Activated T-cell treated with anti-CD3 and anti-CD28 coated beads, Interleukin-2, amount 50 U/mL, for 72 hours (primary cell): ENCODE results near the gene GPSM1. TPM values are rescaled to one million over a fixed set of nuclear protein-coding genes. Genes with fewer than 3 reads are reported as not detected.
"Not testable (repeated sequence)": the region's sequence is repeated elsewhere in the genome, so short reads cannot be mapped to it uniquely, and the experiment has no call there.

Experiments used
- ATAC-seq, 2 donors: fragments of 150-1000 bp; cut with Tn5 transposase; replicated peaks in 1 of 2; 2 replicates each; pipeline ENCODE4 v1.10.0; 2021; ENCODE audit warnings: moderate library complexity in 2 of 2, mild to moderate bottlenecking in 1 of 2
- DNase-seq, 2 donors: peaks; one replicate each; pipeline ENCODE4 v3.0.0; 2021 to 2022; ENCODE audit warnings: mixed read lengths in 1 of 2
- H3K27ac Mint-ChIP-seq: one replicate; pipeline ENCODE4 v1.8.0; 2022; ENCODE audit warnings: mild to moderate bottlenecking, moderate library complexity, mixed read lengths
- H3K27me3 Mint-ChIP-seq: one replicate; pipeline ENCODE4 v1.8.0; 2022; ENCODE audit warnings: low read depth, mixed read lengths
- H3K36me3 Mint-ChIP-seq, 2 donors: one replicate each; pipeline ENCODE4 v1.8.0; 2022; ENCODE audit warnings: mixed read lengths in 2 of 2, mild to moderate bottlenecking in 1 of 2; ENCODE audit not compliant: insufficient read depth in 2 of 2
- H3K4me1 Mint-ChIP-seq: one replicate; pipeline ENCODE4 v1.8.0; 2022; ENCODE audit warnings: low read depth, mixed read lengths
- H3K4me3 Mint-ChIP-seq, 2 donors: one replicate each; pipeline ENCODE4 v1.8.0; 2022; ENCODE audit warnings: mild to moderate bottlenecking in 2 of 2, mixed read lengths in 2 of 2, moderate library complexity in 2 of 2
- H3K9me3 Mint-ChIP-seq, 2 donors: one replicate each; pipeline ENCODE4 v1.8.0; 2022; ENCODE audit warnings: mixed read lengths in 2 of 2
- total RNA-seq, 2 donors: library from RNA; stranded (reverse); gene quantifications; one replicate each; pipeline ENCODE4 v1.2.3, GENCODE V29; 2022

GPSM1 gene
- total RNA-seq, 2 donors from 2014 or later: 11.6 to 12.3 TPM

- Mint-ChIP-seq H3K27me3 (no peaks in the 10 kb centered on the region), H3K9me3 (peaks cover 7 to 14% of the 10 kb centered on the region in 2 donors), H3K27ac (no peak overlapping the region), H3K36me3 (peaks cover 9 to 10% of the 10 kb centered on the region in 2 donors), H3K4me3 (no peak overlapping the region), H3K4me1 (no peaks in the 10 kb centered on the region)
- peak; percentile 83 to 89 for ATAC-seq
- DNase-seq: peak; percentile 57 to 61
Measured at GRCh38 chr9:136312436-136312835, 14.9 kb upstream of the GPSM1 start.

GRCh38 chr9:136313111-136314055 lies 14.0 kb upstream of the GPSM1 start:
- no peak overlapping the region for H3K4me3 Mint-ChIP-seq
- peaks cover 7 to 14% of the 10 kb centered on the region in 2 donors for H3K9me3 Mint-ChIP-seq
- no peak for ATAC-seq
- no peak overlapping the region for H3K27ac Mint-ChIP-seq
- no peaks in the 10 kb centered on the region for H3K4me1 Mint-ChIP-seq
- no peak for DNase-seq
- H3K36me3 Mint-ChIP-seq: peaks cover 9 to 10% of the 10 kb centered on the region in 2 donors
- H3K27me3 Mint-ChIP-seq: no peaks in the 10 kb centered on the region

GRCh38 chr9:136314056-136314416 lies 13.3 kb upstream of the GPSM1 start:
- H3K4me3 Mint-ChIP-seq: no peak overlapping the region
- no peaks in the 10 kb centered on the region for H3K4me1 Mint-ChIP-seq
- ATAC-seq (no peak), DNase-seq (no peak)
- H3K9me3 Mint-ChIP-seq: peaks cover 7 to 14% of the 10 kb centered on the region in 2 donors
- H3K36me3 Mint-ChIP-seq: peaks cover 9 to 10% of the 10 kb centered on the region in 2 donors
- H3K27ac Mint-ChIP-seq: no peak overlapping the region
- no peaks in the 10 kb centered on the region for H3K27me3 Mint-ChIP-seq

DNA sequence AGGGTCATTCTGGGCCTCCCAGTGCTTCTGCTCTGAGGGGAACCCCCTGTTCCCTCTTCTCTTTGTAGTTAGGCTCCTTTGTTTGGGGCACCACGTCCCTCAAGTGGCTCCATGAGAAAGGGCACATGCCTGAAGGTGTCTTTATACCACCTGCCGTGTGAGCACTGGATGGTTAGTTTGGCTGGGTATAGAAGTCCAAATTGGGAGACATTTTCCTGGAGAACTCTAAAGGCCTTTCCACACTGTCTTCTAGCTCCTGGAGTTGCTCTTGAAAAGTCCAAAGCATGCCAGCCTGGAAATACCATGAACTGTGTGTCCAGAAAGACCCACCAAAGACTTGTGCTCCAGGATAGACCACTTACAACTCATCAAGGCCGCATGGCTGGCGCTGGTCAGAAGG lies 12.4 kb upstream of the GPSM1 start:
- Mint-ChIP-seq H3K27me3 (no peaks in the 10 kb centered on the region), H3K4me3 (no peak overlapping the region), H3K4me1 (no peaks in the 10 kb centered on the region), H3K27ac (no peak overlapping the region), H3K36me3 (peaks cover 9 to 10% of the 10 kb centered on the region in 2 donors), H3K9me3 (peaks cover 7 to 14% of the 10 kb centered on the region in 2 donors)
- DNase-seq (no peak), ATAC-seq (no peak)

DNA sequence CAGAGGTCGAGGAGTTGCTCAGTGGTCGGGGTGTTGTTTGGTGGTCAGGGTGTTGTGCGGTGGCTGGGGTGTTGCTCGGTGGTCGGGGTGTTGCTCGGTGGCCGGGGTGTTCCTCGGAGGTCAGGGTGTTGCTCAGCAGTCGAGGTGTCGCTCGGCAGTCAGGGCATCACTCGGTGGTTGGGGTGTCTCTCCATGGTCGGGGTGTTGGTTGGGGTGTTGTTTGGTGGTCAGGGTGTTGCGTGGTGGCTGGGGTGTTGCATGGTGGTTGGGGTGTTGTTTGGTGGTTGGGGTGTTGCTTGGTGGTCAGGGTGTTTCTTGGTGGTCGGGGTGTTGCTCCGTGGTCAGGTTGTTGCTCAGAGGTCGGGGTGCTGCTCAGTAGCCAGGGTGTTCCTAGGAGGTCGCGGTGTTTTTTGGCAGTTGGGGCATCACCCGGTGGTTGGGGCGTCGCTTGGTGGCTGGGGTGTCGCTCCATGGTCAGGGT lies 11.0 kb upstream of the GPSM1 start:
- no peaks in the 10 kb centered on the region for H3K4me1 Mint-ChIP-seq
- H3K27me3 Mint-ChIP-seq: no peaks in the 10 kb centered on the region
- H3K9me3 Mint-ChIP-seq: peaks cover 7 to 14% of the 10 kb centered on the region in 2 donors
- no peak for ATAC-seq
- no peak for DNase-seq
- peaks cover 9 to 10% of the 10 kb centered on the region in 2 donors for H3K36me3 Mint-ChIP-seq
- H3K4me3 Mint-ChIP-seq: no peak overlapping the region
- H3K27ac Mint-ChIP-seq: peak overlapping the region; percentile 10

DNA sequence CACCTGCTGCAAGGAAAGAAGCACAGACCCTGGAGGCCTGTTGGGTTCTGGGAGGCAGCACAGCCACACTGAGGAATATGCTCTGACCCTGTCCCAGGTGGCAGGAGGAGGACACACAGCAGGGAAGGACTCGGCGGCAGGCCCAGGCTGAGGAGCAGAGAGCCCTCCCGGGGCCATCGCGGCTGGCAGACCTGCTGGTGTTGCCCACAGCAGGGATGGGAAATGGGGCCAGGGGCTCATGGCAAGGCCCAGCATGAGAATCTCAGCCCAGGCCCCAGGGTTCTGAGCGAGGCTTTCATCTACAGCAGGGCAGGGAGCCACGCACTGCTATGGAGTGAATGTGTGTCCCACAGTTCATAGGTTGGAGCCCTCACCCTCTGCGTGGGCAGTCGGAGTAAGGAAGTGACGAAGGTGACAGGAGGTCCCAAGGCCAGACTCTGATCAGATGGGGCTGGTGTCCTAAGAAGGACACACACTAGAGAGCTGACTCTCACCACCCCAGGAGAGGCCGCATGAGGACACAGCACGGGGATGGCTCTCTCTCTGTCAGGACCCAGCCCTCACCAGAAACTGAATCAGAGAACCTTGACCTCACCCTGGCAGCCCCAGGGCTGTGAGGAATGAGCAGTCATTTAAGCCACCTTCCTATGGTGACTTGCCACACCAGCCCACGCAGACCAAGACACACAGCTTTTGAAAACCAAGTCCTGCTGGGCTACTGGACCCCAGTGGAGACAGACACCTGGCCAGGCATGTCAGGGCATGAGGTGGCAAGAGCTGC lies 10.3 kb upstream of the GPSM1 start:
- Mint-ChIP-seq H3K9me3 (peaks cover 7 to 14% of the 10 kb centered on the region in 2 donors), H3K4me1 (no peaks in the 10 kb centered on the region), H3K27me3 (no peaks in the 10 kb centered on the region), H3K36me3 (peaks cover 9 to 10% of the 10 kb centered on the region in 2 donors), H3K27ac (no peak overlapping the region), H3K4me3 (no peak overlapping the region)
- DNase-seq (no peak), ATAC-seq (no peak)

- DNase-seq (no peak), ATAC-seq (no peak)
- Mint-ChIP-seq H3K9me3 (peaks cover 7 to 14% of the 10 kb centered on the region in 2 donors), H3K36me3 (peaks cover 9 to 10% of the 10 kb centered on the region in 2 donors), H3K27me3 (no peaks in the 10 kb centered on the region), H3K4me3 (no peak overlapping the region), H3K27ac (no peak overlapping the region), H3K4me1 (no peaks in the 10 kb centered on the region)
Measured at GRCh38 chr9:136317695-136318094, 9.6 kb upstream of the GPSM1 start.

GRCh38 chr9:136318111-136318775 lies 9.1 kb upstream of the GPSM1 start:
- H3K27me3 Mint-ChIP-seq: no peaks in the 10 kb centered on the region
- peaks cover 9 to 10% of the 10 kb centered on the region in 2 donors for H3K36me3 Mint-ChIP-seq
- peaks cover 7 to 14% of the 10 kb centered on the region in 2 donors for H3K9me3 Mint-ChIP-seq
- no peak for DNase-seq
- no peak for ATAC-seq
- no peak overlapping the region for H3K4me3 Mint-ChIP-seq
- no peaks in the 10 kb centered on the region for H3K4me1 Mint-ChIP-seq
- H3K27ac Mint-ChIP-seq: no peak overlapping the region

DNA sequence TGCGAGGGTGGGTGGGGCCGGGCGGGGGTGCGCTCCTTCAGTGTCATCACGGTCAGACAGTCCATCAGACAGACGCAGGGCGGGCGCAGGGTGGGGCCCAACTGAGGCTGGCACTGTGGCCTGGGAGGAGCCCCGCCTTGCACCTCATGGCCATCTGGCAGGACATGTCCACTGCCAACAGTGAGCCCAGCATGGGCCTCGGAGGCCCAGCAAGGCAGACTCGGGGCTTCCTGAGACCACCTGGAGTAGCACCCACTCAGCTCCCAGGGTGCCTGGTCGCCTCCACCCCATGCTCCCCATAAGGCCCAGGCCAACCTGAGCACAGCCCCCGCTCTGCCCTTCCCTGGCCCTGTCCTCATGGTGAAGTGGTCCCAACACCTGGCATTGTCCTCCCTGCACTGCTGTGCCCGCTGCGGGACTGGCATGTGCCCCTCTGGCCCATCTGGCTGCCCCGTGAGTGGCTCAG lies 8.5 kb upstream of the GPSM1 start:
- peaks cover 4% of the 10 kb centered on the region for H3K4me1 Mint-ChIP-seq
- H3K27ac Mint-ChIP-seq: no peak overlapping the region
- no peak for DNase-seq
- H3K9me3 Mint-ChIP-seq: peaks cover 7 to 14% of the 10 kb centered on the region in 2 donors
- H3K27me3 Mint-ChIP-seq: no peaks in the 10 kb centered on the region
- H3K36me3 Mint-ChIP-seq: peaks cover 9 to 10% of the 10 kb centered on the region in 2 donors
- H3K4me3 Mint-ChIP-seq: no peak overlapping the region
- ATAC-seq: no peak

DNA sequence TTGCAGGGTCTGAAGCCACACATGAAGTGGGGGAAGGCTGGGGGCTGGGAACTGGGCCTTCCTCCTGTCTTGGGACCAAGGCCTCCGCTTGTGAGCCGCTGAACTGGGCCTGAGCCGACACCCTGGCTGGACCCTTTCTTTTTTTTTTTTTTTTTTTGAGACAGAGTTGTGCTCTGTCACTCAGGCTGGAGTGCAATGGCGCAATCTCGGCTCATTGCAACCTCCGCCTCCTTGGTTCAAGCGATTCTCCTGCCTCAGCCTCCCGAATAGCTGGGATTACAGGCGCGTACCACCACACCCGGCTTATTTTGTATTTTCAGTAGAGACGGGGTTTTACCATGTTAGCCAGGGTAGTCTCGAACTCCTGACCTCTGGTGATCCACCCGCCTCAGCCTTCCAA lies 8.1 kb upstream of the GPSM1 start:
- H3K9me3 Mint-ChIP-seq: peaks cover 7 to 14% of the 10 kb centered on the region in 2 donors
- not testable (repeated sequence) for H3K27ac Mint-ChIP-seq, H3K4me3 Mint-ChIP-seq, H3K27me3 Mint-ChIP-seq, H3K36me3 Mint-ChIP-seq, ATAC-seq, H3K4me1 Mint-ChIP-seq, DNase-seq

GRCh38 chr9:136319955-136320354 lies 7.4 kb upstream of the GPSM1 start:
- H3K9me3 Mint-ChIP-seq: peaks cover 7 to 11% of the 10 kb centered on the region in 2 donors

GRCh38 chr9:136320972-136321371 lies 6.4 kb upstream of the GPSM1 start:
- not testable (repeated sequence) for H3K27me3 Mint-ChIP-seq, H3K36me3 Mint-ChIP-seq, ATAC-seq, H3K4me1 Mint-ChIP-seq, H3K27ac Mint-ChIP-seq, H3K4me3 Mint-ChIP-seq, H3K9me3 Mint-ChIP-seq, DNase-seq

More at GRCh38 chr9:136319955-136320354, 7.4 kb upstream of the GPSM1 start:
- H3K4me1 Mint-ChIP-seq, H3K27me3 Mint-ChIP-seq, DNase-seq, ATAC-seq, H3K27ac Mint-ChIP-seq, H3K36me3 Mint-ChIP-seq, H3K4me3 Mint-ChIP-seq: not testable (repeated sequence)
